Neural cell (in vitro differentiated cells): ENCODE results near the gene TEX11.

Source experiments
- CTCF ChIP-seq: fragments of 450-650 bp; IDR thresholded peaks from 2 replicates; pipeline ENCODE4 v1.5.1; 2014; ENCODE audit warnings: antibody characterized with exemption, mild to moderate bottlenecking, moderate library complexity; ENCODE audit not compliant: poor library complexity, severe bottlenecking
- EP300 ChIP-seq: fragments of 450-650 bp; conservative IDR thresholded peaks from 2 replicates; pipeline ENCODE4 v1.6.1; 2014; ENCODE audit warnings: antibody characterized with exemption, mild to moderate bottlenecking, moderate library complexity; ENCODE audit not compliant: poor library complexity, severe bottlenecking
- EZH2 ChIP-seq: fragments of 200-600, 300-800 bp; shearing (Covaris generic), sonication (generic); IDR thresholded peaks from 2 replicates; pipeline ENCODE4 v1.6.1; 2014; ENCODE audit warnings: antibody characterized with exemption, low read length, borderline replicate concordance, mild to moderate bottlenecking; ENCODE audit not compliant: insufficient read depth, poor library complexity, severe bottlenecking
- POLR2AphosphoS5 ChIP-seq: IDR thresholded peaks from 2 replicates; pipeline ENCODE4 v1.6.1; 2012
- REST ChIP-seq: IDR thresholded peaks from 2 replicates; pipeline ENCODE4 v1.6.1; 2012; ENCODE audit warnings: borderline replicate concordance

GRCh38 chrX:70636218-70636617 is 272.3 kb downstream of the TEX11 start:
- TF ChIP-seq EP300, result no peak
- no peak for TF ChIP-seq REST
- no peak for TF ChIP-seq EZH2
- TF ChIP-seq POLR2AphosphoS5, result no peak
- TF ChIP-seq CTCF, result no peak
